H1 (cell line): ENCODE measurements around the gene KRT81. TPM values are rescaled to one million over a fixed set of nuclear protein-coding genes. Genes with fewer than 3 reads are reported as not detected.

ENCODE experiments used
- CTCF ChIA-PET: fragments of 300-600 bp; sonication (Branson Sonifier 250); formaldehyde crosslinking; loops from one replicate; lab custom pipeline; 2021; ENCODE audit not compliant: partially characterized antibody; lab: Charles Lee
- POLR2A ChIA-PET: fragments of 300-600 bp; sonication (Branson Sonifier 250); formaldehyde crosslinking; loops from one replicate; lab custom pipeline; 2021; ENCODE audit warnings: inconsistent platforms; ENCODE audit not compliant: partially characterized antibody; lab: Charles Lee
- DNase-seq, 2 experiments: peaks; one replicate each; pipeline versions ENCODE4 v3.0.0 to v3.0.0-alpha.2; 2010 to 2022; ENCODE audit warnings: low spot score in 2 of 2, low read depth in 1 of 2, mixed read lengths in 1 of 2
- FAIRE-seq: peaks from 2 replicates; lab custom pipeline; 2011; peaks lifted over from hg19 to GRCh38; lab: Jason Lieb, UNC
- H2AFZ ChIP-seq: 2 replicates; pipeline ENCODE4 v1.8.1; 2012; ENCODE audit warnings: low read length, inconsistent platforms
- H2AK5ac ChIP-seq: 2 replicates; pipeline ENCODE4 v1.6.1; 2013; ENCODE audit warnings: low read depth, low read length
- H2BK120ac ChIP-seq: replicated peaks from 2 replicates; pipeline ENCODE3; 2013; ENCODE audit warnings: low read depth, low read length, inconsistent platforms
- H2BK12ac ChIP-seq: 2 replicates; pipeline ENCODE4 v1.6.1; 2013; ENCODE audit warnings: low read depth, low read length
- H2BK15ac ChIP-seq: 2 replicates; pipeline ENCODE4 v1.6.1; 2013; ENCODE audit warnings: low read length
- H2BK20ac ChIP-seq: 2 replicates; pipeline ENCODE4 v1.6.1; 2013; ENCODE audit warnings: low read length
- H2BK5ac ChIP-seq: 2 replicates; pipeline ENCODE4 v1.6.1; 2013; ENCODE audit warnings: low read depth, low read length
- H3K14ac ChIP-seq: 2 replicates; pipeline ENCODE4 v1.6.1; 2013; ENCODE audit warnings: inconsistent platforms; ENCODE audit not compliant: insufficient read length
- H3K18ac ChIP-seq: 2 replicates; pipeline ENCODE4 v1.6.1; 2013; ENCODE audit warnings: low read length; ENCODE audit errors: extremely low read depth
- H3K23ac ChIP-seq: 2 replicates; pipeline ENCODE4 v1.6.1; 2013; ENCODE audit warnings: inconsistent platforms; ENCODE audit not compliant: insufficient read length
- H3K23me2 ChIP-seq: 2 replicates; pipeline ENCODE4 v1.6.1; 2013; ENCODE audit warnings: low read depth, low read length
- H3K27ac ChIP-seq: 2 replicates; pipeline ENCODE4 v1.6.1; 2011; ENCODE audit warnings: low read depth, low read length, inconsistent platforms
- H3K27me3 ChIP-seq, 4 experiments: replicated peaks in 1 of 4; 1 replicate in 1 of 4; 2 replicates in 3 of 4; pipeline versions ENCODE4 v1.6.1 to v1.8.1; 2011 to 2013; ENCODE audit warnings: low read length in 3 of 4, mild to moderate bottlenecking in 3 of 4, inconsistent platforms in 2 of 4, mixed read lengths in 2 of 4, moderate library complexity in 1 of 4; ENCODE audit not compliant: control insufficient read depth in 3 of 4, insufficient read depth in 3 of 4; ENCODE audit errors: extremely low read depth in 1 of 4
- H3K36me3 ChIP-seq, 4 experiments: 2 replicates each; pipeline versions ENCODE4 v1.6.1 to v1.8.1; 2011 to 2013; ENCODE audit warnings: mild to moderate bottlenecking in 4 of 4, low read length in 3 of 4, moderate library complexity in 2 of 4, control low read depth in 1 of 4, inconsistent platforms in 1 of 4; ENCODE audit not compliant: insufficient read depth in 4 of 4, control insufficient read depth in 2 of 4
- H3K4ac ChIP-seq: replicated peaks from 2 replicates; pipeline ENCODE3; 2013; ENCODE audit warnings: low read length, low read depth, mixed read lengths, inconsistent platforms; ENCODE audit not compliant: insufficient read length
- H3K4me1 ChIP-seq, 4 experiments: replicated peaks in 1 of 4; 1 replicate in 1 of 4; 2 replicates in 3 of 4; pipeline versions ENCODE4 v1.6.1 to v1.8.1; 2011 to 2013; ENCODE audit warnings: low read length in 3 of 4, inconsistent platforms in 2 of 4, mixed read lengths in 1 of 4; ENCODE audit not compliant: insufficient read depth in 4 of 4, control insufficient read depth in 3 of 4
- H3K4me2 ChIP-seq, 2 experiments: 2 replicates each; pipeline versions ENCODE4 v1.6.1 to v1.8.1; 2011 to 2013; ENCODE audit warnings: low read depth in 2 of 2, low read length in 2 of 2, control low read depth in 1 of 2, inconsistent platforms in 1 of 2, mild to moderate bottlenecking in 1 of 2; ENCODE audit not compliant: insufficient read depth in 1 of 2
- H3K4me3 ChIP-seq, 4 experiments: fragments of 200-600, 300-600 bp in 1 of 4; sonication (generic), shearing (Covaris generic), sonication (Bioruptor Twin) in 1 of 4; 2 replicates each; pipeline versions ENCODE4 v1.5.1 to v1.8.1; 2011 to 2016; ENCODE audit warnings: low read length in 4 of 4, low read depth in 3 of 4, control low read depth in 2 of 4, inconsistent platforms in 2 of 4, mild to moderate bottlenecking in 2 of 4, mixed read lengths in 1 of 4, moderate library complexity in 1 of 4; ENCODE audit not compliant: insufficient read depth in 2 of 4; ENCODE audit errors: extremely low read depth in 1 of 4
- H3K56ac ChIP-seq: replicated peaks from 2 replicates; pipeline ENCODE3; 2013; ENCODE audit warnings: low read depth, mild to moderate bottlenecking, mixed read lengths, low read length, inconsistent platforms; ENCODE audit not compliant: insufficient read length
- H3K79me1 ChIP-seq: 2 replicates; pipeline ENCODE4 v1.6.1; 2013; ENCODE audit warnings: low read depth, low read length, control low read depth
- H3K79me2 ChIP-seq, 2 experiments: 2 replicates each; pipeline versions ENCODE4 v1.6.1 to v1.8.1; 2012 to 2013; ENCODE audit warnings: low read length in 2 of 2, mild to moderate bottlenecking in 2 of 2, inconsistent platforms in 1 of 2; ENCODE audit not compliant: insufficient read depth in 2 of 2, control insufficient read depth in 1 of 2
- H3K9ac ChIP-seq, 4 experiments: replicated peaks in 1 of 4; 1 replicate in 1 of 4; 2 replicates in 3 of 4; pipeline versions ENCODE4 v1.6.1 to v1.8.1; 2011 to 2013; ENCODE audit warnings: low read depth in 3 of 4, low read length in 3 of 4, control low read depth in 2 of 4, mild to moderate bottlenecking in 2 of 4, moderate library complexity in 2 of 4, inconsistent platforms in 1 of 4; ENCODE audit errors: extremely low read depth in 1 of 4
- H3K9me3 ChIP-seq, 2 experiments: 2 replicates each; pipeline versions ENCODE4 v1.6.1 to v1.8.1; 2012 to 2013; ENCODE audit warnings: mild to moderate bottlenecking in 2 of 2, moderate library complexity in 2 of 2, control low read depth in 1 of 2, inconsistent platforms in 1 of 2, low read depth in 1 of 2, low read length in 1 of 2, mixed read lengths in 1 of 2; ENCODE audit not compliant: insufficient read depth in 2 of 2
- H4K20me1 ChIP-seq, 2 experiments: replicated peaks in 1 of 2; 2 replicates each; pipeline versions ENCODE3 to v1.8.1; 2011 to 2013; ENCODE audit warnings: inconsistent platforms in 2 of 2, low read length in 2 of 2, mild to moderate bottlenecking in 1 of 2; ENCODE audit not compliant: insufficient read depth in 2 of 2, control insufficient read depth in 1 of 2
- H4K5ac ChIP-seq: 2 replicates; pipeline ENCODE4 v1.6.1; 2013; ENCODE audit warnings: low read length, low read depth, mixed read lengths, inconsistent platforms; ENCODE audit not compliant: insufficient read length
- H4K8ac ChIP-seq: 2 replicates; pipeline ENCODE4 v1.8.0; 2013; ENCODE audit warnings: mild to moderate bottlenecking, moderate library complexity, low read length, inconsistent platforms; ENCODE audit not compliant: insufficient read depth; ENCODE audit errors: extremely low read depth
- H4K91ac ChIP-seq: replicated peaks from 2 replicates; pipeline ENCODE3; 2013; ENCODE audit warnings: low read length, mixed read lengths, inconsistent platforms; ENCODE audit not compliant: insufficient read length
- CBX5 ChIP-seq: fragments of 300-800, 300-1000 bp; sonication (generic); IDR thresholded peaks from 2 replicates; pipeline ENCODE4 v1.7.1; 2016; ENCODE audit warnings: antibody characterized with exemption, low read length, low read depth
- CTCF ChIP-seq, 3 experiments: IDR thresholded peaks; 1 replicate in 2 of 3; 2 replicates in 1 of 3; pipeline versions ENCODE4 v1.5.1 to v1.6.1; 2011; ENCODE audit warnings: low read length in 3 of 3, mild to moderate bottlenecking in 3 of 3, inconsistent platforms in 2 of 3, low read depth in 1 of 3, moderate library complexity in 1 of 3; ENCODE audit not compliant: insufficient read depth in 1 of 3; ENCODE audit errors: control extremely low read depth in 1 of 3
- EZH2 ChIP-seq: fragments of 200-600 bp; sonication (generic); IDR thresholded peaks from 2 replicates; pipeline ENCODE4 v1.7.1; 2012; ENCODE audit warnings: low read depth, mild to moderate bottlenecking, moderate library complexity, low read length, inconsistent platforms; ENCODE audit not compliant: severe bottlenecking
- FOSL1 ChIP-seq: IDR thresholded peaks from 2 replicates; pipeline ENCODE4 v1.6.1; 2011; ENCODE audit warnings: mild to moderate bottlenecking, low read depth, low read length, moderate library complexity; ENCODE audit not compliant: insufficient read depth
- JUN ChIP-seq: IDR thresholded peaks from 2 replicates; pipeline ENCODE4 v1.6.1; 2011; ENCODE audit warnings: low read depth, mild to moderate bottlenecking, improper control_type of control experiment, low read length
- KDM1A ChIP-seq: fragments of 200-600, 300-600 bp; sonication (generic); IDR thresholded peaks from 2 replicates; pipeline ENCODE4 v1.7.1; 2016; ENCODE audit warnings: mild to moderate bottlenecking, low read length, borderline replicate concordance
- POU5F1 ChIP-seq: IDR thresholded peaks from 2 replicates; pipeline ENCODE4 v1.6.1; 2011; ENCODE audit warnings: low read depth, mild to moderate bottlenecking, low read length, moderate library complexity
- SAP30 ChIP-seq: fragments of 300-600 bp; sonication (generic); IDR thresholded peaks from 2 replicates; pipeline ENCODE4 v1.7.1; 2012; ENCODE audit warnings: low read length, moderate library complexity, mild to moderate bottlenecking, inconsistent platforms; ENCODE audit not compliant: insufficient read depth, insufficient replicate concordance
- TAF7 ChIP-seq: optimal IDR thresholded peaks from 2 replicates; pipeline ENCODE3; 2011; ENCODE audit warnings: low read depth, mild to moderate bottlenecking, inconsistent platforms, low read length, moderate library complexity, borderline replicate concordance
- TBP ChIP-seq: IDR thresholded peaks from 2 replicates; pipeline ENCODE4 v1.6.1; 2011; ENCODE audit warnings: low read depth, low read length, improper control_type of control experiment
- WGBS, 2 experiments: shearing (Covaris generic) in 1 of 2; methylation state at CpG; one replicate each; pipeline versions ENCODE4 v1.1.6 to v1.1.7; 2013 to 2015; ENCODE audit warnings: low lambda C conversion rate in 2 of 2, mixed read lengths in 2 of 2, inconsistent platforms in 1 of 2, low coverage in 1 of 2, missing lambda C conversion rate in 1 of 2; ENCODE audit not compliant: insufficient replicate concordance in 2 of 2, insufficient coverage in 1 of 2, insufficient read length in 1 of 2; ENCODE audit errors: extremely low coverage in 1 of 2, missing lambda C conversion rate in 1 of 2; 5-methylcytosine and 5-hydroxymethylcytosine counted together
- polyA plus RNA-seq, 7 experiments: library from polyadenylated mRNA; depleted of rRNA in 3 of 7; stranded (reverse) in 5 of 7; unstranded in 2 of 7; fragments of >200 nt in 5 of 7; fragments of 200-250 nt in 2 of 7; gene quantifications; 1 replicate in 5 of 7; 2 replicates in 1 of 7; 4 replicates in 1 of 7; pipeline versions ENCODE4 v1.2.1 to v1.2.3, GENCODE V29; 2011 to 2013; ENCODE audit warnings: missing spikeins in 2 of 7, mixed read lengths in 2 of 7
- total RNA-seq: library from RNA; stranded (reverse); fragmentation: NEBNext Ultra II Directional; extraction: Animal tissue kit (Norgen Biotek cat#: 25700); gene quantifications from 2 replicates; pipeline ENCODE4 v1.2.1, GENCODE V29; 2021

The KRT81 gene
- total and polyA plus RNA-seq, 2 of the 8 experiments (the other 6 are each of a cell fraction or from before 2014, with no cell fraction given) = not detected

GRCh38 chr12:52257074-52257551 is 34.2 kb downstream of the KRT81 start:
- WGBS, 2 experiments = 90% methylated on average over 4 of the region's 4 CpGs; no CpG with 5 or more reads in 1 of the 2 experiments
- Histone ChIP-seq H3K18ac (no peak overlapping the region), H2BK120ac (no peak overlapping the region), H3K36me3 (no peaks in the 10 kb centered on the region), H2BK15ac (no peak overlapping the region), H3K23me2 (peaks cover 3% of the 10 kb centered on the region; the same call in 1 of the 2 replicates), H4K20me1 (no peaks in the 10 kb centered on the region), H2AK5ac (no peak overlapping the region), H3K56ac (no peak overlapping the region), H3K23ac (no peak overlapping the region), H3K79me2 (no peaks in the 10 kb centered on the region), H4K91ac (no peak overlapping the region), H2AFZ (no peak overlapping the region), H3K27ac (no peak overlapping the region), H3K4me2 (no peak overlapping the region), H3K4me1 (peaks cover 0 to 6% (median under 1%) of the 10 kb centered on the region in 4 experiments; a peak in 3 of 7 replicates), H4K5ac (no peak overlapping the region), H2BK12ac (no peak overlapping the region), H3K9ac (no peak overlapping the region), H3K14ac (no peak overlapping the region), H3K4me3 (no peak overlapping the region), H4K8ac (no peak overlapping the region), H3K4ac (no peak overlapping the region), H3K79me1 (no peaks in the 10 kb centered on the region), H3K27me3 (peaks cover 14 to 47% (median 37%) of the 10 kb centered on the region in 4 experiments), H3K9me3 (peaks cover 2% of the 10 kb centered on the region in 2 experiments; a peak in 2 of 4 replicates), H2BK5ac (no peak overlapping the region), H2BK20ac (no peak overlapping the region)
- ChIA-PET CTCF (interaction anchor here (0.7 to 14.6 kb wide), 9 partner anchors 20 to 100 kb away, joined by 3 to 151 read pairs (median 7); partner anchors contain the start of gene KRT7), POLR2A (interaction anchor here (1.6 to 2.1 kb wide), 2 partner anchors 10 to 19 kb away, joined by 5 to 6 read pairs; no protein-coding TSS in a partner anchor)
- FAIRE-seq (no peak), DNase-seq (no peak)
- TF ChIP-seq SAP30 = no peak
- no peak for TF ChIP-seq CTCF (IDR thresholded peaks at IDR 0.05; ENCODE audit: control extremely low read depth in 1 of 3, insufficient read depth in 1 of 3, low read depth in 1 of 3, low read length in 3 of 3)
- TF ChIP-seq KDM1A = no peak
- TF ChIP-seq FOSL1 = no peak
- no peak for TF ChIP-seq TAF7
- no peak for TF ChIP-seq EZH2
- no peak for TF ChIP-seq CBX5
- TF ChIP-seq TBP = no peak
- no peak for TF ChIP-seq POU5F1
- no peak for TF ChIP-seq JUN
